ENCODE results near the gene SAMD13. TPM values are rescaled to one million over a fixed set of nuclear protein-coding genes. Genes with fewer than 3 reads are reported as not detected.

Gene SAMD13
- total and polyA plus RNA-seq, 2 of the 4 experiments (the other 2 are of a cell fraction) = 0.27 to 0.36 TPM

- no peak overlapping the region for H3K4ac ChIP-seq (ENCODE audit: low read depth, low read length)
- H3K18ac ChIP-seq (ENCODE audit: low read depth, low read length) = no peak overlapping the region
- H3K27me3 ChIP-seq (ENCODE audit: control insufficient read depth, insufficient read depth, low read length) = no peaks in the 10 kb centered on the region
- H4K5ac ChIP-seq (ENCODE audit: low read depth, low read length) = no peak overlapping the region
- H3K9ac ChIP-seq (ENCODE audit: low read depth, low read length) = no peak overlapping the region
- 100% methylated on average over 1 of the region's 3 CpGs; no CpG with 5 or more reads in 1 of the 2 experiments for WGBS, 2 experiments (ENCODE audit: extremely low coverage in 2 of 2, insufficient read length in 1 of 2)
- in situ Hi-C loops (cut with MboI; ENCODE audit: low sequenced_read_pairs) = no loop called here
- ChIA-PET POLR2A (ENCODE audit: unreplicated experiment) (no interaction called here), CTCF (no interaction called here)
- no peaks in the 10 kb centered on the region for H3K36me3 ChIP-seq (ENCODE audit: control insufficient read depth, insufficient read depth, low read length)
- no peak overlapping the region for H4K8ac ChIP-seq (ENCODE audit: low read depth in 2 of 2, low read length in 2 of 2)
- intact Hi-C loops (cut with micrococcal nuclease) = no loop called here
- H2BK15ac ChIP-seq (ENCODE audit: low read depth, low read length) = no peak overlapping the region
- H2AK5ac ChIP-seq (ENCODE audit: low read depth, low read length) = no peak overlapping the region
- H3K4me3 ChIP-seq (ENCODE audit: insufficient read depth, low read depth, low read length) = no peak overlapping the region
- H3K4me2 ChIP-seq (ENCODE audit: low read depth, low read length) = no peak overlapping the region
- no peaks in the 10 kb centered on the region for H3K9me3 ChIP-seq (ENCODE audit: control insufficient read depth, insufficient read depth, low read length)
- no peak overlapping the region for H2AFZ ChIP-seq (replicated peaks; ENCODE audit: low read length, poor library complexity)
- H4K20me1 ChIP-seq (ENCODE audit: insufficient read depth, low read length) = no peaks in the 10 kb centered on the region
- no peak overlapping the region for H4K91ac ChIP-seq (ENCODE audit: insufficient read depth, low read depth, low read length)
- TF ChIP-seq CHD1 (IDR thresholded peaks at IDR 0.05; ENCODE audit: low read depth, low read length) (no peak), CEBPB (IDR thresholded peaks at IDR 0.05; ENCODE audit: low read depth, low read length) (no peak), BHLHE40 (IDR thresholded peaks at IDR 0.05; ENCODE audit: low read depth, low read length) (no peak), FOS (IDR thresholded peaks at IDR 0.05; ENCODE audit: low read depth, low read length) (no peak), POLR2A (IDR thresholded peaks at IDR 0.05; ENCODE audit: low read depth, low read length) (no peak)
- H2AK9ac ChIP-seq (replicated peaks; ENCODE audit: low read depth, low read length, poor library complexity) = no peak overlapping the region
- no peak overlapping the region for H2BK5ac ChIP-seq (ENCODE audit: low read depth, low read length, poor library complexity, severe bottlenecking)
- no peak for DNase-seq
- no peak for ATAC-seq (ENCODE audit: low read depth)
- H3K9me1 ChIP-seq (ENCODE audit: insufficient read depth, low read length) = no peaks in the 10 kb centered on the region
- dilution Hi-C loops (cut with HindIII; ENCODE audit: low sequenced_read_pairs, unreplicated experiment) = no loop called here
- no TSS peak for BruUV-seq (replicated peaks)
- no peaks in the 10 kb centered on the region for H3K4me1 ChIP-seq (ENCODE audit: control insufficient read depth, insufficient read depth, low read length)
- H3K79me1 ChIP-seq (ENCODE audit: low read depth in 1 of 2, low read length in 2 of 2) = no peaks in the 10 kb centered on the region
- H3K23ac ChIP-seq (ENCODE audit: low read depth, low read length) = no peak overlapping the region
- no peak overlapping the region for H2BK20ac ChIP-seq (ENCODE audit: low read depth, low read length)
- no peak overlapping the region for H2BK120ac ChIP-seq (ENCODE audit: low read depth, low read length)
- no peak overlapping the region for H3K27ac ChIP-seq (ENCODE audit: insufficient read depth, low read length)
- no peak overlapping the region for H3K56ac ChIP-seq (ENCODE audit: extremely low read depth, insufficient read depth, low read length)
- H3K14ac ChIP-seq (replicated peaks; ENCODE audit: low read depth, low read length) = no peak overlapping the region
Measured at GRCh38 chr1:84327830-84328229, 26.3 kb downstream of the SAMD13 start.
